ENCODE measurements around the gene TBX5.

GRCh38 chr12:114406984-114407841 is 1.3 kb upstream of the TBX5 start:
- TF ChIP-seq CTCF (conservative IDR thresholded peaks at IDR 0.05; ENCODE audit: low read depth in 2 of 2) = no peak
- TF ChIP-seq EZH2phosphoT487 (IDR thresholded peaks at IDR 0.05; ENCODE audit: unreplicated experiment) = no peak
- peak; percentile 81 for TF ChIP-seq EZH2 (IDR thresholded peaks at IDR 0.05; ENCODE audit: low read depth, unreplicated experiment)
- TF ChIP-seq POLR2AphosphoS5 (IDR thresholded peaks at IDR 0.05; ENCODE audit: low read depth) = no peak
- TF ChIP-seq, protein P1, sequence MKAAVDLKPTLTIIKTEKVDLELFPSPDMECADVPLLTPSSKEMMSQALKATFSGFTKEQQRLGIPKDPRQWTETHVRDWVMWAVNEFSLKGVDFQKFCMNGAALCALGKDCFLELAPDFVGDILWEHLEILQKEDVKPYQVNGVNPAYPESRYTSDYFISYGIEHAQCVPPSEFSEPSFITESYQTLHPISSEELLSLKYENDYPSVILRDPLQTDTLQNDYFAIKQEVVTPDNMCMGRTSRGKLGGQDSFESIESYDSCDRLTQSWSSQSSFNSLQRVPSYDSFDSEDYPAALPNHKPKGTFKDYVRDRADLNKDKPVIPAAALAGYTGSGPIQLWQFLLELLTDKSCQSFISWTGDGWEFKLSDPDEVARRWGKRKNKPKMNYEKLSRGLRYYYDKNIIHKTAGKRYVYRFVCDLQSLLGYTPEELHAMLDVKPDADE (IDR thresholded peaks at IDR 0.05) = no peak
- TF ChIP-seq ZNF114 (CRISPR knock-in tag; IDR thresholded peaks at IDR 0.05) = no peak
- TF ChIP-seq, protein P2, sequence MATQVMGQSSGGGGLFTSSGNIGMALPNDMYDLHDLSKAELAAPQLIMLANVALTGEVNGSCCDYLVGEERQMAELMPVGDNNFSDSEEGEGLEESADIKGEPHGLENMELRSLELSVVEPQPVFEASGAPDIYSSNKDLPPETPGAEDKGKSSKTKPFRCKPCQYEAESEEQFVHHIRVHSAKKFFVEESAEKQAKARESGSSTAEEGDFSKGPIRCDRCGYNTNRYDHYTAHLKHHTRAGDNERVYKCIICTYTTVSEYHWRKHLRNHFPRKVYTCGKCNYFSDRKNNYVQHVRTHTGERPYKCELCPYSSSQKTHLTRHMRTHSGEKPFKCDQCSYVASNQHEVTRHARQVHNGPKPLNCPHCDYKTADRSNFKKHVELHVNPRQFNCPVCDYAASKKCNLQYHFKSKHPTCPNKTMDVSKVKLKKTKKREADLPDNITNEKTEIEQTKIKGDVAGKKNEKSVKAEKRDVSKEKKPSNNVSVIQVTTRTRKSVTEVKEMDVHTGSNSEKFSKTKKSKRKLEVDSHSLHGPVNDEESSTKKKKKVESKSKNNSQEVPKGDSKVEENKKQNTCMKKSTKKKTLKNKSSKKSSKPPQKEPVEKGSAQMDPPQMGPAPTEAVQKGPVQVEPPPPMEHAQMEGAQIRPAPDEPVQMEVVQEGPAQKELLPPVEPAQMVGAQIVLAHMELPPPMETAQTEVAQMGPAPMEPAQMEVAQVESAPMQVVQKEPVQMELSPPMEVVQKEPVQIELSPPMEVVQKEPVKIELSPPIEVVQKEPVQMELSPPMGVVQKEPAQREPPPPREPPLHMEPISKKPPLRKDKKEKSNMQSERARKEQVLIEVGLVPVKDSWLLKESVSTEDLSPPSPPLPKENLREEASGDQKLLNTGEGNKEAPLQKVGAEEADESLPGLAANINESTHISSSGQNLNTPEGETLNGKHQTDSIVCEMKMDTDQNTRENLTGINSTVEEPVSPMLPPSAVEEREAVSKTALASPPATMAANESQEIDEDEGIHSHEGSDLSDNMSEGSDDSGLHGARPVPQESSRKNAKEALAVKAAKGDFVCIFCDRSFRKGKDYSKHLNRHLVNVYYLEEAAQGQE (IDR thresholded peaks at IDR 0.05; ENCODE audit: unreplicated experiment) = no peak
- TF ChIP-seq CREB1 (CRISPR knock-in tag; IDR thresholded peaks at IDR 0.05; ENCODE audit: low read depth) = no peak
- TF ChIP-seq JUNB (IDR thresholded peaks at IDR 0.05; ENCODE audit: unreplicated experiment) = no peak
- TF ChIP-seq STAT1 (IDR thresholded peaks at IDR 0.05; ENCODE audit: unreplicated experiment) = no peak
- TF ChIP-seq ZNF331 (CRISPR knock-in tag; IDR thresholded peaks at IDR 0.05; ENCODE audit: low read depth) = no peak
